ENCODE data around the gene BCAP31.

- TF ChIP-seq CTCF (conservative IDR thresholded peaks at IDR 0.05) (no peak), ZFX (IDR thresholded peaks at IDR 0.05) (no peak)
Observed at GRCh38 chrX:153764786-153765137, 40.6 kb upstream of the BCAP31 start.
